Muscle layer of colon (tissue), 2 donors: ENCODE data around the gene COX5B.
"Not testable (repeated sequence)": the region's sequence is repeated elsewhere in the genome, so short reads cannot be mapped to it uniquely, and the experiment has no call there.

Experiments
- H3K27ac ChIP-seq: one replicate; pipeline ENCODE4 v1.7.0; 2013; ENCODE audit warnings: low read depth, mild to moderate bottlenecking, low read length, moderate library complexity
- H3K27me3 ChIP-seq, 2 donors: one replicate each; pipeline ENCODE4 v1.7.0; 2013; ENCODE audit warnings: low read length in 2 of 2, mild to moderate bottlenecking in 2 of 2; ENCODE audit not compliant: insufficient read depth in 2 of 2, control insufficient read depth in 1 of 2
- H3K36me3 ChIP-seq: one replicate; pipeline ENCODE4 v1.7.0; 2013; ENCODE audit warnings: mild to moderate bottlenecking, low read length; ENCODE audit not compliant: insufficient read depth
- H3K4me1 ChIP-seq: one replicate; pipeline ENCODE4 v1.7.0; 2013; ENCODE audit warnings: mild to moderate bottlenecking, low read length; ENCODE audit not compliant: insufficient read depth
- H3K4me3 ChIP-seq, 2 donors: one replicate each; pipeline ENCODE4 v1.7.0; 2013; ENCODE audit warnings: low read length in 2 of 2, low read depth in 1 of 2, mild to moderate bottlenecking in 1 of 2, moderate library complexity in 1 of 2
- H3K9ac ChIP-seq: one replicate; pipeline ENCODE4 v1.7.0; 2013; ENCODE audit warnings: low read length
- H3K9me3 ChIP-seq: one replicate; pipeline ENCODE4 v1.7.0; 2013; ENCODE audit warnings: mild to moderate bottlenecking, low read length
- donor health status: abdominal sarcoma.
- donor health status: Adenocarcinoma of cecum.

COX5B gene

DNA sequence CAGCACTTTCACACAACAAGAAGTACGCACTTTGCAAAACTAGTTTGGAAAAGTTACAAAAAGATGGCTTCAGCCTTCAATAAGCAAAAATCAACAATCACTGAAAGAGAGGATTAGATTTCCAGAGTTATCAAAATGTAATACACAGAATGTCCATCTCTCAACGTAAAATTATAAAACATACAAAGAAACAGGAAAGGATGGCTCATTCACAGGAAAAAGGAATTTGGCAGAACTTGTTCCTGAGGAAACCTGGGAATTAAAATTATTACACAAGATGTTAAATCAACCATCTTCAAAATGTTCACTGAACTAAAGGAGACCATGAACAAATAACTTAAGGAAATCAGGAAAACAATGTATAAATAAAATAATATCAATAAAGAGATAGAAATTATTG, 31.6 kb downstream of the COX5B start:
- H3K9me3 ChIP-seq, result no peaks in the 10 kb centered on the region
- no peaks in the 10 kb centered on the region for H3K4me1 ChIP-seq
- H3K27me3 ChIP-seq, result no peaks in the 10 kb centered on the region
- H3K36me3 ChIP-seq, result peaks cover 4% of the 10 kb centered on the region
- no peak overlapping the region for H3K4me3 ChIP-seq
- H3K27ac ChIP-seq, result no peak overlapping the region
- H3K9ac ChIP-seq, result no peak overlapping the region

DNA sequence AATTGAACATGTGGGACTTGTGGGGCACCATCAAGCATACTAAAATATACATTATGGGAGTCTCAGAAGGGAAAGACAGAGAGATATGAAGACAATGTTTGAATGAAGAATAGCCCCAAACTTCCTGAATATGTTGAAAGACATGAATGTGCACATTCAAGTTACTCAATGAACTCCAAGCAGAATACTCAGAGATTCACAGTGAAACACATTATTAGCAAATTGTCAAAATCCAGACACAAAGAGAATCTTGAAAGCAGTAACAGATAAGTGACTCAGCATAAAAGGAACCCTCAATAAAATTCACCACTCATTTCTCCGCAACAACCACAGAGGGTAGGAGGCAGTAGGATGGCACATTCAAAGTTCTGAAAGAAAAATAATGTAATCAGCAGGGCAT, 32.4 kb downstream of the COX5B start:
- no peaks in the 10 kb centered on the region for H3K27me3 ChIP-seq
- peaks cover 4% of the 10 kb centered on the region for H3K36me3 ChIP-seq
- no peaks in the 10 kb centered on the region for H3K9me3 ChIP-seq
- no peak overlapping the region for H3K4me3 ChIP-seq
- H3K9ac ChIP-seq, result no peak overlapping the region
- H3K27ac ChIP-seq, result no peak overlapping the region
- no peaks in the 10 kb centered on the region for H3K4me1 ChIP-seq

DNA sequence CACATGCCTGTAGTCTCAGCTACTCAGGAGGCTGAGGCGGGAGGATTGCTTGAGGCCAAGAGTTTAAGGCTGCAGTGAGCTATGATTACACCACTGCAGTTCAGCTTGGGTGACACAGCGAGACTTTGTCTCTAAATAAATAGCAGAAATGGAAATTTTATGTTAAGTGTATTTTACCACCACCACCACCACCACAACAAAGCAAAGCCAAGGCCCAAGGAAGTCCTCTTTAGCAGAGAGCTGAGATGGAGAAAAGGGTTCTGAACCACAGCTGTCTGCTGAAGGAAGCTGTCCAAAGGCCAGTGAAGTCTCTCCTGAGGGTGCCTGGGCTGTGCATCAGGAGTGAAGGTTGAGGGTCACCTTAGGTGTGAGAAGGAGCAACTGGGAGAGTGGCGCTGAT, 41.4 kb downstream of the COX5B start:
- not testable (repeated sequence) for H3K9me3 ChIP-seq

DNA sequence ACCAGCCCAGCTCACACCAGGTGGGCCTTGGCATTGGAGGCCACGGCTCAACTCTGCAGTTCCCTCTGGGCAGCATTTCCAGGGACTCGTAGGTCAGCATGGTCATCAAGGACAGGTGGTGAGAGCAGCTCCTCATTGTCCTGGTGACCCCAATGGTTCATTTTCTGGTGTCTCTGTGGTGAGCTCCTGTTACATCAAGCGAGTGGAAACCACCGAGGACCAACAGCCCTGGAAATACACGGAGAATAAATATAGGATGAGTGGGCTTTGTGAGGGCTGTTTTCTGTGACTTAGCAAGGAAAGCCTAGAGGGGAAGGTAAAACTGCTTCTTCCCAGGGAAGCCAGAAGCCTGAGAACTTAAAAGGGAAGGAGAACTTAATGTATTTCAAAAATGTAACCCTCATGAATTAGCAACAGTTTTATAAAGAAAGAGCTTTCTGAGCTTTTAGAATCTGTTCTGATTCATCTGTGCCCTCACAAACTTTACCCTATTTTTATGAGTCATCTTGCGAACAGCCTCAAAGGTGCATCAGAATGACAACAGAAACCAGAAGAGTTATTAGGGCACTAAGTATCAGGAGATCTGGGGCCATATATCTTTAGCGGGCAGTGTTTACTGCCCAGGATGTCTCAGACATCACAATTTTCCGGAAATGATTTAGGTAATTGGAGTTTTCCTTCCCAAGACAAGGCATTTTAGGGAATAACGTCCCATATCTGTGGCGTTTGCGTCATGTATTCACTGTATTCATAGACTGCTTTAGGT, 42.4 kb downstream of the COX5B start:
- no peak overlapping the region for H3K4me3 ChIP-seq

More for the DNA sequence above, 41.4 kb downstream of the COX5B start:
- not testable (repeated sequence) for H3K36me3 ChIP-seq, H3K4me1 ChIP-seq, H3K4me3 ChIP-seq, H3K27ac ChIP-seq, H3K9ac ChIP-seq, H3K27me3 ChIP-seq

DNA sequence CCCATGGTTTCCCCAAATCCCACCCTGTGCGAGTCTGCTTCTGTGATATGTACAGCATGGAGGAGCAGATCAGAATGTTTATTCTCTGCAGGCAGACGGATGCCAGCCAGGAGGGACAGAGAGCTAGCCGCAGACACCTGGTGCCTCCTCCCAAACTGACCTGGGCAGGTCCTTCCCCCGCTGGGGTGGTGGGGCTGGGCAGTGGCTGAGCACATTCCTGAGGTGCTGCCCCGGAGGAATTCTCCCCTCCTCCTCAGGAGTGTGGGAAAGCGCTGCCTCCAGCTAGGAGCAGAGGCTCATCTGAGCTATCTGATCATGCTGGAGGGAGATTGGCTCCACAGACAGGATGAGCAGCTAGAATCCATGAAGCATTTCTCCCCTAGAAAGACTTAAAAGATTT, 45.3 kb downstream of the COX5B start:
- H3K27me3 ChIP-seq, result no peaks in the 10 kb centered on the region
- H3K27ac ChIP-seq, result no peak overlapping the region

More for the DNA sequence above, 42.4 kb downstream of the COX5B start:
- Histone ChIP-seq H3K9me3 (no peaks in the 10 kb centered on the region), H3K27me3 (no peaks in the 10 kb centered on the region), H3K9ac (no peak overlapping the region), H3K4me1 (no peaks in the 10 kb centered on the region), H3K27ac (no peak overlapping the region), H3K36me3 (no peaks in the 10 kb centered on the region)

DNA sequence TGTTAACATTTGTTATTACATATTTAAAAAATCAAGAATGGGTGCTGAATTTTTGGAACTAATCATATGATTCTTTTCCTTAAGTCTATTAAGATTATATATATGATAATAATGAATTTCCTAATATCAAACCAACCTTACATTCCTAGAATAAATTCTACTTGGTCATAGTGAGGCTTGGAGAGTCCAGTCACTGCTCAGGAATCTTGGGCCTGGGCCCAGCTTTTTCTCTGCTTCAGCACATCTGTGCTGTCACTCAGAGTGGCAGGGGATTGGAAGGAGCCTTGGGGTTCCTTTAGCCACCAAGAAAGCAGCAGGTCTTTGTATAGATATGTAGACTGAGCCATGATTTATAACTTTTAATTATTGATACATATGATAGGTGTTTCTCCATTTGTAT, 47.6 kb downstream of the COX5B start:
- Histone ChIP-seq H3K4me3 (no peak overlapping the region), H3K27me3 (no peaks in the 10 kb centered on the region), H3K27ac (no peak overlapping the region), H3K9ac (no peak overlapping the region), H3K9me3 (no peaks in the 10 kb centered on the region), H3K36me3 (no peaks in the 10 kb centered on the region), H3K4me1 (no peaks in the 10 kb centered on the region)

More for the DNA sequence above, 45.3 kb downstream of the COX5B start:
- Histone ChIP-seq H3K36me3 (no peaks in the 10 kb centered on the region), H3K4me3 (no peak overlapping the region), H3K9me3 (no peaks in the 10 kb centered on the region), H3K4me1 (no peaks in the 10 kb centered on the region), H3K9ac (no peak overlapping the region)

DNA sequence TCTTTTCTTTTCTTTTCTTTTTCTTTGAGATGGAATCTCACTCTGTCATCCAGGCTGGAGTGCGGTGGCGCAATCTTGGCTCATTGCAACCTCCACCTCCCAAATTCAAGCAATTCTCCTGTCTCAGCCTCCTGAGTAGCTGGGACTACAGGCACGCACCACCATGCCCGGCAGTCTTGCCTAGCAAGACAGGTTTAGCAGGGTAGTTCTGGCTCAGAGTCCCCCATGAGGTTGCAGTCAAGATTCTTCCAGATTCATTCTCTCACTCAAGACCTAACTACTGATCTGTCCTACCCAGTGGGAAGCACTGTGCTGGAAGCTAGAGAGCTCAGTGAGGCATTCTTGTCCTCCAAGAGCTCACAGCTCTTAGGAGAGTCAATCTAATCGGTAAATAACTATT, 49.9 kb downstream of the COX5B start:
- H3K9me3 ChIP-seq, result no peaks in the 10 kb centered on the region
- no peak overlapping the region for H3K9ac ChIP-seq
- H3K36me3 ChIP-seq, result no peaks in the 10 kb centered on the region
- H3K27ac ChIP-seq, result no peak overlapping the region
- no peaks in the 10 kb centered on the region for H3K4me1 ChIP-seq
- no peak overlapping the region for H3K4me3 ChIP-seq
- no peaks in the 10 kb centered on the region for H3K27me3 ChIP-seq

DNA sequence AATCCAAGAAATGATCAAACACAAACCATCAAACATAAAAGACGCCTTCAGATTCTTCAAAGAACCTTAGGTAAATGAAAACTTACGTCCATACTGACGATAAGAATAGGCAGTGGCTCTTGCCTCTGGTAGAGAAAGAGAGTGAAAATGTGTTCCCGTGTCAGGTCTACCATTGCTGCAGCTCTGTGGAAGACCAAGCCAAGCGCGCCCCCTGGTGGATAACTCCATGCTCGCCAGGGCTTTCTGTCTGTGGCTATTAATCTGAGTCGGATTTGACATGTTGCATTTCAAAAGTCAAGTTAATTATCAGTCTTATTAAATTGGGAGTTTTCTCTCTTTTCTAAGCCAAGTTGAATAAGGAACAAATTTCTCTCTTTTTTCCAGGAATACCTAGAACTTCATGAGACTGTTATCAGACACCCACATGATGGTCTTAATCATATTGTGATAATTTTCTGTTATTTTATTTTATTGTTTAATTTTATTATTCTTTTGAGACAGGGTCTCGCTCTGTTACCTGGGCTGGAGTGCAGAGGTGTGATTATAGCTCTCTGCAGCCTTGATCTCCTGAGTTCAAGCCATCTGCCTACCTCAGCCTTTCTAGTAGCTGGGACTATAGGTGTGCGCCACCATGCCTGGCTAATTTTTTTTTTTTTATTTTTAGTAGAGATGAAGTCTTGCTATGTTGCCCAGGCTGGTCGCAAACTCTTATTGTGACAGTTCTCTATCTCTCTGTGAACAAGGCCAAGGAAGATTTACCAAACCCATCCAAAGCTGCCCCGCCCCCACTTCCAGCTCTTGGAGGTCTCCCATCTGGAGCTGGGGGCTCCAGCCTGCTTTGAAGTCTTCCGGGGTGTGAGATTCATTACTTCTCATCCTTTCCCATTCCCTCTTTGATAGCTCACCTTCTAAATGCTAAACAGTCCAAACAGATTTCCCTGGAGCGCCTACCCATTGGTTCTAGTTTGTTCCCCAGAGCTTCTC, 51.7 kb downstream of the COX5B start:
- Histone ChIP-seq H3K4me1 (no peaks in the 10 kb centered on the region), H3K9me3 (no peaks in the 10 kb centered on the region), H3K27me3 (no peaks in the 10 kb centered on the region), H3K9ac (no peak overlapping the region), H3K27ac (no peak overlapping the region), H3K4me3 (no peak overlapping the region), H3K36me3 (no peaks in the 10 kb centered on the region)
